GM18502 (cell line): ENCODE measurements around the gene SLC3A2.
"Not testable (repeated sequence)": the region's sequence is repeated elsewhere in the genome, so short reads cannot be mapped to it uniquely, and the experiment has no call there.

Experiments used
- ATAC-seq: cut with Tn5 transposase; IDR thresholded peaks from one replicate; pipeline ENCODE4 v1.9.1; 2021; ENCODE audit warnings: mild to moderate bottlenecking; ENCODE audit not compliant: unreplicated experiment, poor library complexity

Gene SLC3A2

GRCh38 chr11:62851807-62852522 lies 28.7 kb upstream of the SLC3A2 start:
- ATAC-seq = no peak

- no peak for ATAC-seq
These were observed 28.0 kb upstream of the SLC3A2 start for GRCh38 chr11:62852523-62853188.

GRCh38 chr11:62853279-62853965 lies 27.3 kb upstream of the SLC3A2 start:
- no peak for ATAC-seq

- ATAC-seq = no peak
These were observed 26.5 kb upstream of the SLC3A2 start for GRCh38 chr11:62854013-62854824.

- no peak for ATAC-seq
These were observed 25.7 kb upstream of the SLC3A2 start for GRCh38 chr11:62854825-62855570.

- peak; percentile 86 for ATAC-seq
These were observed 24.9 kb upstream of the SLC3A2 start for GRCh38 chr11:62855571-62856332.

GRCh38 chr11:62856333-62856895 lies 24.3 kb upstream of the SLC3A2 start:
- ATAC-seq = peak; percentile 8

GRCh38 chr11:62857541-62857982 lies 23.1 kb upstream of the SLC3A2 start:
- no peak for ATAC-seq

GRCh38 chr11:62858201-62858600 lies 22.5 kb upstream of the SLC3A2 start:
- ATAC-seq = no peak

- not testable (repeated sequence) for ATAC-seq
These were observed 21.4 kb upstream of the SLC3A2 start for GRCh38 chr11:62859281-62859703.

GRCh38 chr11:62860835-62861563 lies 19.7 kb upstream of the SLC3A2 start:
- no peak for ATAC-seq

GRCh38 chr11:62861564-62862192 lies 19.0 kb upstream of the SLC3A2 start:
- ATAC-seq = not testable (repeated sequence)

- no peak for ATAC-seq
These were observed 16.9 kb upstream of the SLC3A2 start for GRCh38 chr11:62863687-62864335.

- no peak for ATAC-seq
These were observed 15.1 kb upstream of the SLC3A2 start for GRCh38 chr11:62865635-62866034.

- no peak for ATAC-seq
These were observed 5.8 kb upstream of the SLC3A2 start for GRCh38 chr11:62874851-62875250.

GRCh38 chr11:62875698-62876478 lies 4.8 kb upstream of the SLC3A2 start:
- no peak for ATAC-seq
